HG03378 (cell line): ENCODE results near the gene CAPNS1.
"Not testable (repeated sequence)": the region's sequence is repeated elsewhere in the genome, so short reads cannot be mapped to it uniquely, and the experiment has no call there.

Experiments
- ATAC-seq: cut with Tn5 transposase; IDR thresholded peaks from one replicate; pipeline ENCODE4 v1.9.1; 2021; ENCODE audit warnings: mild to moderate bottlenecking, moderate library complexity; ENCODE audit not compliant: unreplicated experiment

The CAPNS1 gene

DNA sequence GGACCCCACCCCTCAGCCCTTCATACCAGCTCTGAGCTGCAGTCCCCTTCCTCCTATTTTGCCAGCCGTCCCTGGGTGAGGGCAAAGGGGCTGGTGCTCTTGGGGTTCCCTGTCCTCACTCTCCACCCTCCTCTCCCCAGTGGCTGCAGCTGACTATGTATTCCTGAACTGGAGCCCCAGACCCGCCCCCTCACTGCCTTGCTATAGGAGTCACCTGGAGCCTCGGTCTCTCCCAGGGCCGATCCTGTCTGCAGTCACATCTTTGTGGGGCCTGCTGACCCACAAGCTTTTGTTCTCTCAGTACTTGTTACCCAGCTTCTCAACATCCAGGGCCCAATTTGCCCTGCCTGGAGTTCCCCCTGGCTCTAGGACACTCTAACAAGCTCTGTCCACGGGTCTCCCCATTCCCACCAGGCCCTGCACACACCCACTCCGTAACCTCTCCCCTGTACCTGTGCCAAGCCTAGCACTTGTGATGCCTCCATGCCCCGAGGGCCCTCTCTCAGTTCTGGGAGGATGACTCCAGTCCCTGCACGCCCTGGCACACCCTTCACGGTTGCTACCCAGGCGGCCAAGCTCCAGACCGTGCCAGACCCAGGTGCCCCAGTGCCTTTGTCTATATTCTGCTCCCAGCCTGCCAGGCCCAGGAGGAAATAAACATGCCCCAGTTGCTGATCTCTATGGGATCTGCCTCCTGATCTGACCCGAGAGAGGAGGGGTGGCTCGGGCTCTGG, 10.0 kb downstream of the CAPNS1 start:
- no peak for ATAC-seq

DNA sequence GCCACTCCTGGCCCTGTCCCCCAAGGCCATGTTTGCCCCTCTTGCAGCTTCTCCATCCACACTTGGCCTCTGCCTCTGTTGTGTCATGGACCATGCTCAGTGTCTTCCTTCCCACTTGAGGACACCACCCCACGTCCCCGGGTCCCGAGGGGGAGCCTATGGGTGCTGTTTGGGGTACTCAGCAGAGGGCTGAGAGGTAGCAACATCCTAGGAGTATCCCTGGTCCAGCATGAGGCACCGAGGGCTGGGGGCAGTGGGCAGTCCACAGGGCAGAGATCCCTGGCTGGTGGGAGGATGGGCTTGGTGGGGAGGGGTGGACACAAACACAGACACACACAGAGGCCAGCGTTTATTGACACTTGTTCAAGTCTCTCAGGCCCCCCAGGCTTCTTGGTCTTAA, 10.7 kb downstream of the CAPNS1 start:
- no peak for ATAC-seq

DNA sequence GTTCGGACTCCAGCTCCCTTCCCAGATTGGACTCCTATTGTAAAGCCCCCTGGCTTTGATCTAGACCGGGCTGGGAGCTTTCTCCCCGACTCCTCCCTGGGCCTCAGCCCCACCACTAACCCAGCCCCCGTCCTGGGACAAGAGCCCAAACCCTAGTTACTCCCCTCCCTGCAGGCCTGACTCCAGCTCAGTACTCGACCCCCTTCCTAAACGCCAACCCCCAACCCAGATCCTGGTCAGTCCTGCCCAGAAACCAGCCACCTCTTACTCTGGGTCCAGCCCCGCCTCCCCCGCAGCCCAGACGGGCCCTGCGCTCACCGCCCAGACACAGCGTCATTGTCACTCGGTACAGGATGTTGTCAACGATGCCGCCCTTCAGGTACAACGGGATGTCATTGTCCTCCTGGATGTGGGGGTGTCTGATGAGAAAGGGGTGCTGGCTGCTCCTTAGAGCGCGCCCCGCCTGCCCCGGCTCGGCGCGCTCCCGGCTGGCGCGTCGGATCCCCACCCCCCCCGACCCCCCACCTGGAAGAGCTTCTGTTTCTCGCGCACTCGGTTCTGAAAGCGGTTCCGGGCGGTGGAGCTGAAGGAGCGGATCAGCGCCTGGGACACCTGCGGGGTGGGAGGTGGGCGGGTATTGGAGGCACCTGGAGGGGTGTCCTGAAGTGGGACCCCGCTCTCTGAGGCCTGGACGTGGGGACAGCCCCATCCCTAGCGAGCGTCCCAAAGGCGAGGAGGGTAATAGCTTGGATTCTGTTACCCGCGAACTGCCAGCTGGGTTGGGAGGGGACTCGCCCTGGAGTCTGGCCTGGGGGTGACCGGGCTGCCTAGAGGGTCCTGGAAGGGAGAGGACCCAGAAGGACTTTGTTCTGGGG, 11.5 kb downstream of the CAPNS1 start:
- ATAC-seq = no peak

DNA sequence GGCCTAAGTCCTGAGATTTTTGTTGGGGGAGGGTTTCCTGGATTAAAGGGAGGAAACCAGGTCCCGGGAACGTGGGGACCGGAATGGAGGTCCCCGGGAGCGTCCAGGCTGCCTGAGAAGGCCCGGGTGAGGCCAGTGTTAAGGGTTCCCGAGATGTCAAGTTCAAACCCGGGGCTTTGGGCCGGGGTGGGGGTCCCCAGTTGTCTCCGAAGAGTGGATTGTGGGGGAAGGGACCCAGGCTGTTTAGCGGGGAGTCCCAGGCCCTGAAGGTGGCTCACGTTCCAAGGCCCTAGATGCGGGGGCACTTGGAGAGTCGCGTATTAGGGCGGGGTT, 12.1 kb downstream of the CAPNS1 start:
- ATAC-seq = no peak

DNA sequence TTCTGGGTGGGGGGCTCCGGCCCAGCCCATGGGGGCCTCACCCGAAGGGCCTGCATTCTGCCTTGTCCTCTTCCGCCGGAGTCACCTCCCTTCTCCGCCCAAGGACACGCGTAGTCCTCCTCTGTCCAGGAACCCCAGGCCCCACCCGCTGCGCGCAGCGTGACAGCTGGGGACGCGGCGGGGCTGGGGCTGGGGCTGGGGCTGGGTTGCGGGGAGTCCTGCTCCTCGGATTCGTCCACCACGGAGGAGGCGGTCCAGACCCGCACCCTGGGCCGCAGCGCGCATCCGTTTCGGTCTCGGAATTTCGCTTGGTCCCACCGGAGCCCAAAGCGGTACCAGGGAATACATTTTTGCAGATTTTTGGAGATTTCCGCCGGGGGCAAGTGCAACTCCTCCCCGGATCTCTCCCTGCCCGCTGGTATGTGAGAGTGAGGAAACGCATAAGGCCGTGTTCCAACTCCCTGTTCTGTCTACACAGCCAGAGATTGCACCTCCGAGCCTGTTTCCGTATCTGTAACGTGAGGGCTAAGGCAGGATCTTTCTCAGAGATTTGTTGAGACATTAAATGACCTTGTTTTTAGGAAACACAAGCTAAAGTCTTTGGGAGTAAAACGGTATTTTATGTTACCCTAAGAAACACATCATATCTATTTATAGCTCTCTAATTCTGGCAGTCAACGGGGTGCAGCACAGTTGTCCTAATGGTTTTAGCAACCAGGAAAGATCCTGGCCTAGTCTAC, 12.7 kb downstream of the CAPNS1 start, which contains the start of gene COX7A1:
TSS of gene COX7A1 (minus strand) at position 96 of the 740 bp plus-strand sequence. CDS start at position 56, 40 bp downstream.
- ATAC-seq = no peak

DNA sequence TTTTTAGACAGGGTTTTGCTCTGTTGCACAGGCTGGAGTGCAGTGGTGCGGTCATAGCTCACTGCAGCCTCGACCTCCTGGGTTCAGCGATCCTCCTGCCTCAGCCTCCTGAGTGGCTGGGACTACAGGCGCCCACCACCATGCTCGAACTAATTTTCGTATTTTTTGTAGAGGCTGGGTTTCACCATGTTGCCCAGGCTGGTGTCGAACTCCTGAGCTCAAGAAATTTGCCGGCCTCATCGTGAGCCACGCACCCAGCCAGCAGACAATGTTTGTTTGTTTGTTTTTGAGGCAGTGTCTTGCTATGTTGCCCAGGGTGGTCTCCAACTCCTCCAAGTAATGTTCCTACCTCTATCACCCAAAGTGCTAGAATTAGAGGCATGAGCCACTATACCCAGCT, 13.3 kb downstream of the CAPNS1 start:
- ATAC-seq = no peak

DNA sequence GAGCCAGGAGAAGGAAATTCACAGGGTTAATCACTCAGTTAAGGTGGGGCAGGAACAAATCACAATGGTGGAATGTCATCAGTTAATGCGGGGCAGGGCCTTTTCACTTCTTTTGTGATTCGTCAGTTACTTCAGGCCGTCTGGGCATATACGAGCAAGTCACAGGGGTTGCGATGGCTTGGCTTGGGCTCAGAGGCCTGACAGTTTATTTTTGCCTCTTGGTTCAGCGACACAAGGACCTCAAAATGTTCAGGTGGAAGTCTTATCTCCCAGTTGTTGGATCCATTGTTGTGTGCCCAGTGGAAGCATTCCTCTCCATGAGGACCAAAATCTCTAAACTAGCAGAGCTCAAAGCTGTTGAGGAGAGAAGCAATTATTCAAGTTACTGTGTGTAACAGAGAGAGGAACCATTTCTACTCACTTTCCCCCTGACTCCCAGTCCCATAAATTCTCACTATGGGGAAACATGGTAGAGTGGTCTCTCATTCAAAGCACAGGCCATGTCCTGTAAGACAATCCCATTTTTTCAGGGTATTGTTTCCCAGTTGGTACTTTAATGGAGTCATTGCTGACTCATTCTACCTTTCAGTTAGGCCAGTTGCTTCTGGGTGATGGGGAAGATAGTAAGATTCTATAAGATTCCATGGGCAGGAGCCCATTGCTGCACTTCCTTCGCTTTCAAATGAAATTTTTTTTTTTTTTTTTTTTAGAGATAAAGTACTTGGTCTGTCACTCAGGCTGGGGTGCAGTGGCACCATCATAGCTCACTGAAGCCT, 21.1 kb downstream of the CAPNS1 start:
- no peak for ATAC-seq

DNA sequence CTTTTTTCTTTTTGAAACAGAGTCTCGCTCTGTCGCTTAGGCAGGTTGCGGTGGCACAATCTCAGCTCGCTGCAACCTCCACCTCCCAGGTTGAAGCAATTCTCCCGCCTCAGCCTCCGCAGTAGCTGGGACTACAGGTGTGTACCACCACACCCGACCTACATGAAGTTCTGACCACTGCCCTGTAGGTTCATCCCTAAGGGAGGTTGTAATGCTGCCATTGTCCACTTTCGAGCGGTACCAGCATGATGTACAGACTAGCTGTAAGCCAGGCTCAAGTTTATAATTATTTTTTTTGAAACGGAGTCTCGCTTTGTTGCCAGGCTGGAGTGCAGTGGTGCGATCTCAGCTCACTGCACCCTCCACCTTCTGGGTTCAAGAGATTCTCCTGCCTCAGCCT, 23.9 kb downstream of the CAPNS1 start:
- no peak for ATAC-seq

DNA sequence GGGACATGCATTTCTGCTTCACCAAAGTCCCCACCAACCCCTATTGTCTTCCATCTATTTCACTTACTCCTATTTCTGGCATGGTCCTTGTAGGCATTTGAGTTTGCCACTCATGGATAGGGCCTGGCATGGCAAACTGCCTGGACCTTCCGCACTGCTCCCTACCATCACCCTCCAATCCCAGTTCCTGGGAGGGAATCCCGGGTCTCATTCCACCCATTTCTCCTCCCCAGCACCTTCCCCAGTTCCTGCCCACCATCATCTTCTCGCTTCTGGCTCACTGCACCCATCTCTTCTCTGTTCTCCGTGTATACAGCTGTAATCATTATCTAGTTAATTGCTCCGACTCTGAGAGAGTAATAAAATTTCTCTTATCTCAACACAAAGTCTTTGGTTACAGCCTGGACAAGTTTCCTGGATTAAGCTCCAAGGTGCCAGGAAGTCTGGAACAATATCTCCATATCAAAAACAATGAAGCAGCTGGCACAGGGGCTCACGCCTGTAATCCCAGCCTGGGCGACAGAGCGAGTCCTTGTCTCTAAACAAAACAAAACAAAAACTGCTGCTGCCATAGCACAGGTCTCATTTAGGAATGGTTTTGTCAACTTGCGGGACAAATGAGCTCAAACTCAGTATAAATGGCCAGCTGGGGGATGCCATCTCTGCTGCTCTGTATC, 29.4 kb downstream of the CAPNS1 start:
- no peak for ATAC-seq

DNA sequence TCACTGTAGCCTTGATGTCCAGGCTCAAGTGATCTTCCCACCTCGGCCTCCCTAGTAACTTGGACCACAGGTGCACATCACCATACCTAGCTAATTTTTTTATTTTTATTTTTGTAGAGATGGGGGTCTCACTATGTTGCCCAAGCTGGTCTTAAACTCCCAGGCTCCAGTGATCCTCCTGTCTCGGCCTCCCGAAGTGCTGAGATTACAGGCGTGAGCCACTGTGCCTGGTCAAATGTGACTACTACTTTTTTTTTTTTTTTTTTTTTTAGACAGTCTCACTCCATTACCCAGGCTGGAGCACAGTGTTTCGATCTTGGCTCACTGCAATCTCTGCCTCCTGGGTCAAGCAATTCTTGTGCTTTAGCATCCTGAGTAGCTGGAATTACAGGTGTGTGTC, 33.0 kb downstream of the CAPNS1 start:
- no peak for ATAC-seq

DNA sequence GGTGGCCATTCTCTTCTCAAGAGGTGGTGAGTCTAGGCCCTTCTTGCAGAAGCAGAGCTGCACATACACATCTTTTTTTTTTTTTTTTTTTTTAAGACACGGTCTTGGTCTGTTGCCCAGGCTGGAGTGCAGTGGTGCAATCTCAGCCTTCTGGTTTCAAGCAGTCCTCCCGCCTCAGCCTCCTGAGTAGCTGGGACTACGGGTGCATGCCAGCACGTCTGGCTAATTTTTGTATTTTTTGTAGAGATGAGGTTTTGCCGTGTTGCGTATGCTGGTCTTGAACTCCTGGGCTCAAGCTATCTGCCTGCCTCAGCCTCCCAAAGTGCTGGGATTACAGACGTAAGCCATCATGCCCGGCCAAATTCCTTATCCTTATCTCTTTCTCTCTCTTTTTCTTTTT, 34.0 kb downstream of the CAPNS1 start:
- ATAC-seq = not testable (repeated sequence)

DNA sequence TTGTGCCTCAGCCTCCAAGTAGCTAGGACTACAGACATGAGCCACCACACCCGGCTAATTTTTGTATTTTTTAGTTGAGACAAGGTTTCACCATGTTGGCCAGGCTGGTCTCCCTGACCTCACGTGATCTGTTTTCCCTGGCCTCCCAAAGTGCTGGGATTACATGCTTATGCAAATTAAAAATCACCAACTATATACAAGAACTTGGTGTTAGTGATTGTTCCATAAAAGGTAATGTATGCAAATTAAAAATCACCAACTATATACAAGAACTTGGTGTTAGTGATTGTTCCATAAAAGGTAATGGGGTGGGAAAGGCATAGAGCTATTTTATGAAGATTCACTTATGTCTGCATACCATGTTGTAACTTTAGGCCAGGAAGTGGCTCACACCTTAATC, 39.2 kb downstream of the CAPNS1 start:
- not testable (repeated sequence) for ATAC-seq

DNA sequence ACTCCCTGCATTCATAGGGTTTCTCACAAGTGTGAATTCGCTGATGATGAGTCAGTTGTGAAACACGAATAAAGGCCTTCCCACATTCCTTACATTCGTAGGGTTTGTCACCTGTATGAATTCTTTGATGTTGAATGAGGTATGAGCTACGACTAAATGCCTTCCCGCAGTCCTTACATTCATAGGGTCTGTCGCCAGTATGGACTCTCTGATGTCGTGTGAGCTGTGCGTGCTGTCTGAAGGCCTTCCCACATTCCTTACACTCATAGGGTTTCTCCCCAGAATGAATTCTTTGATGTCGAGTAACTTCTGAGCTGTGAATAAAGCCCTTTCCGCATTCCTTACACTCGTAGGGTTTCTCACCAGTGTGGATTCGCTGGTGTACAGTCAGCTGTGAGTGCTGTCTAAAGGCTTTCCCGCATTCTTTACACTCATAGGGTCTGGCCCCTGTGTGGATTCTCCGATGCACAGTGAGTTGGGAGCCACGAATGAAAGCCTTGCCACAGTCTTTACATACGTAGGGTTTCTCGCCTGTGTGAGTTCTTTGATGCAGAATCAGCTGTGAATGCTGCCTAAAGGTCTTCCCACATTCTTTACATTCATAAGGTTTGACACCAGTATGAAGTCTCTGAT, 42.9 kb downstream of the CAPNS1 start:
- ATAC-seq = no peak

DNA sequence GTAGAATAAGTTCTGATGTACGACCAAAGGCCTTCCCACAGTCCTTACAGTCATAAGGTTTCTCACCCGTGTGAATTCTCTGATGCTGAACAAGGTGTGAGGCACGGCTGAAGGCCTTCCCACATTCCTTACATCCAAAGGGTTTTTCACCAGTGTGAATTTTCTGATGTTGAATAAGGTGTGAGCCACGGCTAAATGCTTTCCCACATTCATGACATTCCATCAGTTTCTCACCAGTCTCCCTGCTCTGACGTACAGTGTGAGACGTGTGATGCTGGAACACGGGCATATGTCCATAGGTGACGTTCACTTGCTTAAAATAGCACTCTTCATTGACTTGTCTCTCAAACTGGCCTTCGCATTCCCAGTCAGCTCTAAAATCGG, 43.4 kb downstream of the CAPNS1 start:
- ATAC-seq = no peak

DNA sequence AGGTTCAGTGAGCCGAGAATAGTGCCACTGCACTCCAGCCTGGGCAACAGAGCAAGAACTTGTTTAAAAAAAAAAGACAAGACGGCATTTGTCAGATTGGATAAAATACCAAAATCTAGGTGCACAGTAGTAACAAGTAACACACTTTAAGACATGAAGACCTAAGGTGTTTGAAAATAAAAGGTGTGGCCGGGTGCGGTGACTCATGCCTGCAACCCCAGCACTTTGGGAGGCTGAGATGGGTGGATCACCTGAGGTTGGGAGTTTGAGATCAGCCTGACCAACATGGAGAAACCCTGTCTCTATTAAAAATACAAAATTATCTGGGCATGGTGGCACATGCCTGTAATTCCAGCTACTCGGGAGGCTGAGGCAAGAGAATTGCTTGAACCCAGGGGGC, 46.9 kb downstream of the CAPNS1 start:
- not testable (repeated sequence) for ATAC-seq

DNA sequence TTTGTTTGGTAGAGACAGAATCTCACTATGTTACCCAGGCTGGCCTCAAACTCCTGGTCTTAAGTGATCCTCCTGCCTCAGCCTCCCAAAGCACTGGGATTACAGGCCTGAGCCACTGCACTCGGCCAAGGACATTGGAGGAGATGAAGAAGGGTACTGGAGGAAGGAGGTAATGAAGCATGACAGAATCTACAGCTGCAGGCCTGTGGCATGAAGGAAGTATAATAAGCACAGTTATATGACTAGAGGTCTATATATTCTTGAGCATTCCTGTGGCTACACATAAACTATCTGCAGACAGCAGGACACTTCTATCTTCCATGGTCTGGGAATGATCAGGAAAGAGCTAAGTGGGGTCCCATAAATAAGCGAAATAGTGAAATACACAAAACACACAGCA, 56.4 kb downstream of the CAPNS1 start:
- no peak for ATAC-seq

DNA sequence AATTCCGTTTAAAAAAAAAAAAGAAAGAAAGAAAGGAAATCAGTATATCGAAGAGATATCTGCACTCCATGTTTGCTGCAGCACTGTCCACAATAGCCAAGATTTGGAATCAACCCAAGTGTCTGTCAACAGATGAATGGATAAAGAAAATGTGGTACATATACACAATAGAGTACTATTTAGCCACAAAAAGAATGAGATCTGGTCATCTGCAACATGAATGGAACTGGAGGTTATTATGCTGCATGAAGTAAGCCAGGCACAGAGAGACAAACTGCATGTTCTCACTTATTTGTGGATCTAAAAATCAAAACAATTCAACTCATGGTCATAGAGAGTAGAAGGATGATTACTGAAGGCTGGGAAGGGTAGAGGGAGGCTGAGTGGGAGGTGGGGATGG, 58.3 kb downstream of the CAPNS1 start:
- ATAC-seq = no peak
